Non-pigmented ciliary epithelial cell (primary cell): ENCODE results near the gene GPR32.
"Not testable (repeated sequence)": the region's sequence is repeated elsewhere in the genome, so short reads cannot be mapped to it uniquely, and the experiment has no call there.

Source experiments
- DNase-seq: peaks from one replicate; pipeline ENCODE4 v3.0.0-alpha.2; 2010; ENCODE audit warnings: low read depth

Gene GPR32

DNA sequence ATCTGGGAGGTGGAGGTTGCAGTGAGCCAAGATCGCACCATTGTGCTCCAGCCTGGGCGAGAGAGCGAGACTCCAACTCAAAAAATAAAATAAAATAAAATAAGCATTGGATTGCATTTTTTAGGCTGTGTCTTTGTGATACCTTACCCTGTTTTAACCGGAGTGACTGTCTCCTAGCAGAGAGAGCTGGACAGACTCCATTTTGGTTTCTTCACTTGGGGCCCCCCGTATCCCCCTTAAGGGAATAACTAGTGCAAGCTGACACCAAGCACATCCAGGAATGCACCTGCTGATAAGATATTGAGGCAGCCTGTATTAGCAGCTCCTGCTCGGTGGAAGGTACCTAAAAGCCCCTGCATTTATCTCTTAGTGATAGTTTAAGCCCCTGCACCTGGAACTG is 20.8 kb upstream of the GPR32 start:
- DNase-seq = no peak

DNA sequence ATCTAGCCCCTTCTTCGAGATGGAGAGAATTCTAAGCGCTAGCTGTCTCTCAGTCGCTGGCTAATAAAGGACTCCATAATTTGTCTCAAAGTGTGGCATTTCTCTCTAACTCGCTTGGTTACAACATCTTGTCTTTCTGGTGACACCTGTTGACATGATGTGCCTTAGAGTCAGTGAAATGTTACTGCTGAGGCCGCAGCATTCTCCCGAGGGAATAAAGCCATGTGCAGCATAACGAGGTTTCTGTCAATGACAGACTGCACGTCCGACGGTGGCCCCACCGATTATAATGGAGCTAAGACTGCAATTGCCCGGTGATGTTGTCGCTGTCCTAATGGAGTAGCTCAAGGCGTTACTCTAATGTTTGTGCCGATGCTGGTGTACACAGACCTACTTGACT is 20.3 kb upstream of the GPR32 start:
- DNase-seq = no peak

DNA sequence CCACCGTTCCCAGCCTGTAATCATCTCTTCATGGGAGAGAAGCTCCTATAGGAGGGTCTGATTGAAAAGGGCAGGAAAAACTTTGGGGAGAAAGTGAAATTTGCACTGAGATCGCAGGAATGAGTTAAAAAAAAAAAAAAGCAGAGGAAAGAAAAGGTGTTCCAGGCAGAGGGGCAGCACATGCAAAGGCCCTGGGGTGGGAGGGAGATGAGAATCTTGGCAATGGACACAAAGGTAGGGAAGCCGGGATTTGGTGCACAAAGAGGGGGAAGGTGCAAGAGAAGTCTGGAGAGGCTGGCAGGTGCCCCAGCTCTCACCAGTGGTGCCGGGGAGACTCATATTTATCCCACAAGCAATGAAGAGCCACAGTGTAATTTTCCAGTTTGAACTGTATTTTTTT is 16.4 kb upstream of the GPR32 start:
- DNase-seq = no peak

DNA sequence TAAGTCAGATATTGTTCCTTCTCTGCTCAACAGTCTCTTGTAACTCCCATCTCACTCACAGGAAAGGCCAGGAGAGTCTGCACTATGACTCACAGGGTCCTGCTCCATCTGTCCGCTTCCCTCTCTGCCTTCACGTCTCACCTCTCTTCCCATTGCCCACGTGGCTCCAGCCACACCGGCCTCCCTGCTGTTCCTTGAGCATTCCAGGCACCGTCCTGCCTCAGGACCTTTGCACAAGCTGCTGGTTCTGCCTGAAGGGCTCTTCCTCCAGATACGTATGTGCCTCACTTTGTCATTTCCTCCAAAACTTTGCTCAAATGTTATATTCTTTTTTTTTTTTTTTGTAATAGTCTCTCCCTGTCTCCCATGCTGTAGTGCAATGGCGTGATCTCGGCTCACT is 14.0 kb upstream of the GPR32 start:
- not testable (repeated sequence) for DNase-seq

GRCh38 chr19:50757624-50758023 is 12.6 kb upstream of the GPR32 start:
- not testable (repeated sequence) for DNase-seq

DNA sequence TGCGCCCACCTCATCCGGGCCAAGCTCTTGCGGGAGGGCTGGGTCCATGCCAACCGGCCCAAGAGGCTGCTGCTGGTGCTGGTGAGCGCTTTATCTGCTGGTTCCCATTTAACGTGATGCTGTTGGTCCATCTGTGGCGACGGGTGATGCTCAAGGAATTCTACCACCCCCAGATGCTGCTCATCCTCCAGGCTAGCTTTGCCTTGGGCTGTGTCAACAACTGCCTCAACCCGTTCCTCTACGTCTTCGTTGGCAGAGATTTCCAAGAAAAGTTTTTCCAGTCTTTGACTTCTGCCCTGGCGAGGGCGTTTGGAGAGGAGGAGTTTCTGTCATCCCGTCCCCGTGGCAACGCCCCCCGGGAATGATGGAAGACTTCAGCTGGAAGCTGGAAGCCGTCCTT is 11.2 kb upstream of the GPR32 start:
- DNase-seq = not testable (repeated sequence)

GRCh38 chr19:50759886-50760285 is 10.4 kb upstream of the GPR32 start:
- DNase-seq = no peak

DNA sequence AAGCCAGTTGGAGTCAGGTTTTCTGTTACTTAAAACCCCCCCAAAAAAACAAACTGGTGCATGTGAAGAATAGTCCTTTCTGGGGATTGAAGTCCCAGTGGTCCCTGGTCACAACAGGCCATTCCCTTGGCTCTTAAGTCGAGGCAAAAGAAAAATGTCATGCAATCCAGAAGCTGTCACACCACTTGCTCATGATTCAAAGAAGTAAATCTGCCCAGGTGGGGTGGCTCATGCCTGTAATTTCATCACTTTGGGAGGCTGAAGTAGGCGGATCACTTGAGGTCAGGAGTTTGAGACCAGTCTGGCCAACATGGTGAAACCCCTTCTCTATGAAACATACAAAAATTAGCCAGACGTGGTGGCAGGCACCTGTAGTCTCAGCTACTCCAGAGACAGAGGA is 8.8 kb upstream of the GPR32 start:
- not testable (repeated sequence) for DNase-seq

- not testable (repeated sequence) for DNase-seq
These were observed 6.7 kb upstream of the GPR32 start for GRCh38 chr19:50763521-50763920.

- DNase-seq = no peak
These were observed 5.9 kb upstream of the GPR32 start for GRCh38 chr19:50764409-50764808.

DNA sequence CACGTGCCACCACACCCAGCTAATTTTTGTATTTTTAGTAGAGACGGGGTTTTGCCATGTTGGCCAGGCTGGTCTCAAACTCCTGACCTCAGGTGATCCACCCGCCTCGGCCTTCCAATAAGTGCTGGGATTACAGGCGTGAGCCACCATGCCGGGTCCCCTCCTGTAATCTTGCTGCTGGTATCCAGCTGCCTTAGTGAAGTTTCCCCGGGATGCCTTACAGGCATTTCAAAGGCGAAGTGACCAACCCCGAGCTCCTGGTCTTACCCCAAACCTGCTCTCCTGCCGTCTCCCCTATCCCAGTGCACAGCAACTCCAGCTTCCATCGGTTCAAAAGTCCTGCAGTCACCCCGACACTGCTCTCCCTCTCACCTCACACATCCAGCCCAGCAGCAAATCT is 3.5 kb upstream of the GPR32 start:
- DNase-seq = not testable (repeated sequence)

GRCh38 chr19:50767263-50767662 is 3.0 kb upstream of the GPR32 start:
- not testable (repeated sequence) for DNase-seq

DNA sequence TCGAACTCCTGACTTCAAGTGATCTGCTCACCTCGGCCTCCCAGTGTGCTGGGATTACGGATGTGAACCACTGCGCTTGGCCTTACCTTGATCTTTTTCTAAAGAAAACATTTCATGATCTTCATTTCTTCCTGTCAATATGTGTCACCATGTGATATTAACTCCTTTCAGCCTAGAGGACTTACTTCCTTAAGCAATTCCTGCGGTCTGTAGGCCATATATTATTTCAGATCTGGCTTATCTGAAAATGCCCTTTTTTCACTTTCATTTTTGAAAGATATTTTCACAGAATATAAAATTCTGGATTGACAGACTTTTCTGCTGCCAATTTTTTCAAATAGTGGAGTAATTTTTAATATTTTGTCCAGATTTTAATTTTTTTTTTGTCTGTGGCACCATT is 2.0 kb upstream of the GPR32 start:
- DNase-seq = no peak

DNA sequence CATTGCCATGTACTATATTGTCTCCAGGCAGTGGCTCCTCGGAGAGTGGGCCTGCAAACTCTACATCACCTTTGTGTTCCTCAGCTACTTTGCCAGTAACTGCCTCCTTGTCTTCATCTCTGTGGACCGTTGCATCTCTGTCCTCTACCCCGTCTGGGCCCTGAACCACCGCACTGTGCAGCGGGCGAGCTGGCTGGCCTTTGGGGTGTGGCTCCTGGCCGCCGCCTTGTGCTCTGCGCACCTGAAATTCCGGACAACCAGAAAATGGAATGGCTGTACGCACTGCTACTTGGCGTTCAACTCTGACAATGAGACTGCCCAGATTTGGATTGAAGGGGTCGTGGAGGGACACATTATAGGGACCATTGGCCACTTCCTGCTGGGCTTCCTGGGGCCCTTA is 624 bp downstream of the GPR32 start:
- no peak for DNase-seq

GRCh38 chr19:50772476-50772875 is 2.2 kb downstream of the GPR32 start:
- no peak for DNase-seq

- not testable (repeated sequence) for DNase-seq
These were observed 2.6 kb downstream of the GPR32 start for GRCh38 chr19:50772912-50773311.

DNA sequence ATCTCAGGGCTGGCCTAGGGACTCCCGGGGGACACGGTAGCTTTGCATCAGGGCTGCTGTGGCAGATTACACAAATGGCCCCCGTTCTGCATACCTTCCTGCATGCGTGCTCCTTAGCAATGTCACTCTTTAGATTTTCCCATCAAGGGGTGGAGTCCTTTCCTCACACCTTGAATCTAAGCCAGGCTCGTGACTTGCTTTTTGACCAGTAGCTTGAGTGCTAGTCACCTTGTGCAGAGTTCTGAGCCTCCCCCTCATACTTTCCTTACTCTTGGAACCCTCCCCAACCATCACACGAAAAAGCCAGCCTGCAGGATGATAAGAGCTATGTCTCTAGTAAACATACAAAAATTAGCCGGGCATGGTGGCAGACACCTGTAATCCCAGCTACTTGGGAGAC is 3.2 kb downstream of the GPR32 start:
- not testable (repeated sequence) for DNase-seq

DNA sequence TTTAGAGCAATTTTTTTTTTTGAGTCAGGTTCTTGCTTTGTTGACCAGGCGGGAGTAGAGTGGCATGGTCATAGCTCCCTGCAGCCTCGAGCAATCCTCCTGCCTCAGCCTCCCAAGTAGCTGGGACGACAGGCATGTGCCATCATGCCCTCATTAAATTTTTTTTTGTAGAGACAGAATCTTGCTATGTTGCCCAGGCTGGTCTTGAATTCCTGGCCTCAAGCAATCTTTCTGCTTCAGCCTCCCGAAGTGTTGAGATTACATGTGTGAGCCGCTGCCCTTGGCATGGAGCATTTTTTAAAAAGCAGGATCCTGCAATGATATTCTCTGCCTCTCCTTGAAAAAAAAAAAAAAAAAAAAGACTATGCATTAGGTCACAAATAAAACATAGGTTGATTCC is 5.9 kb downstream of the GPR32 start:
- no peak for DNase-seq

- no peak for DNase-seq
These were observed 7.0 kb downstream of the GPR32 start for GRCh38 chr19:50777261-50777660.

GRCh38 chr19:50777830-50778303 is 7.6 kb downstream of the GPR32 start:
- DNase-seq = no peak

DNA sequence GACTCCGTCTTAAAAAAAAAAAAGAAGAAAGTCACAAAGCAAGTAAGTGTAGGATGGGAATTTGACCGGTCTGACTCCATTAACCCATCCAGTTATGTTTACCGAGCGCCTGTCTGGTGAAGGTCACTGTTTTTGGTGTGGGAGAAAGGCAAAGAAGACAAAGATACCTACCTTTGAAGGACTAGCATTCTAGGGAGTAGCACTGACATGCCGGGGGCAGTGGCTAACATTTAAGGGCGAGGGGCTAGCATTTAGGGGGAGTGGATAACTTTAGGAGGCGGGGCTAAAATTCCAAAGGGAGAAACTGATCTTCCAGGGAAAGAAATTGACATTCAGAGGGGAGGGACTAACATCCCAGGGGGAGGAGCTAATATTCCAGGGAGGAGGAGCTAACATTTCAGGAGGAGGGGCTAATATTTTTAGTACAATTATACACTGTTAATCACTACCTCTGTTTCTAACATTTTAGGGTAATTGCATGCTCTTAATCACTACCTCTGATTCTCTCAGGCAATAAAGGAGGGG is 8.7 kb downstream of the GPR32 start:
- no peak for DNase-seq

GRCh38 chr19:50779504-50780457 is 9.5 kb downstream of the GPR32 start:
- DNase-seq = no peak

DNA sequence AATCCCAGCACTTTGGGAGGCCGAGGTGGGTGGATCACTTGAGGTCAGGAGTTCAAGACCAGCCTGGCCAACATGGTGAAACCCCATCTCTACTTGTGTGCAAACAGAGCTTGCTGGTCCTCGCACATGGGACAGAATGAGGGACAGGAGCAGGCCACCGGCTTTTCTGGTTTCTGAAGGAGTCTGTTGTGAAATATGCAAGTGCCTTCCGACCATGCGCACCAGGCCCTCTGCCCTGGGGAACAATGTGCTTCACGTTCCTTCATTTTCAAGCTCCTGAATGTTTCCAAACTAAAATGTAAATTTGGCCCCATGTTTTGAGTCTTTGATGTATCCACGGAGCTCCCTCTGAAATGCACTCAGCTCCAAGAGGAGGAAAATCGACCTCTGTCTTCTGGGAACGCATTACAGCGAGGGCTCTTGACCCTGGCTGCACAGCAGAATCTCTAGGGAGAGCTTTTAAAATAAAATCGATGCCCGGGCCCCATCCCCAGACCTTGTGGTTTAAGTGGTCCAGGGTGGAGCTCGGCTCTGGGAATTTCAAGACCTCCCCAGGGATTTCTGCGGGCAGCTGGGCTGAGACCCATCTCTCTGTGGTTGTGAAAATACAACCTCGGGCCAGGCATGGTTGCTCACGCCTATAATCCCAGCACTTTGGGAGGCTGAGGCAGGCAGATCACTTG is 10.6 kb downstream of the GPR32 start:
- DNase-seq = no peak
